A673 (cell line): ENCODE data around the gene CLPX.

Source experiments
- CTCF ChIP-seq: fragments of 300-800, 200-600 bp; sonication (generic); conservative IDR thresholded peaks from 2 replicates; pipeline ENCODE4 v1.5.1; 2017; ENCODE audit warnings: low read depth, mild to moderate bottlenecking, antibody characterized with exemption, low read length, moderate library complexity, mixed read lengths
- EZH2 ChIP-seq: fragments of 200-600 bp; sonication (generic); IDR thresholded peaks from 2 replicates; pipeline ENCODE4 v1.6.1; 2017; ENCODE audit warnings: borderline replicate concordance, low read depth, mild to moderate bottlenecking, mixed read lengths, antibody characterized with exemption, low read length; ENCODE audit not compliant: poor library complexity, severe bottlenecking

- no peak for TF ChIP-seq CTCF
- no peak for TF ChIP-seq EZH2
These were observed 52.1 kb downstream of the CLPX start for GRCh38 chr15:65132878-65133547.
